AG04449 (cell line): Measurements from ENCODE around the gene VASH2.
"Not testable (repeated sequence)": the region's sequence is repeated elsewhere in the genome, so short reads cannot be mapped to it uniquely, and the experiment has no call there.

Experiments
- CTCF ChIA-PET: fragments of 350-600 bp; formaldehyde crosslinking; extraction: SDS; loops from one replicate; lab custom pipeline; 2021; ENCODE audit warnings: antibody characterized with exemption; lab: Yijun Ruan, JAX
- POLR2A ChIA-PET: fragments of 400-600, 350-600 bp; formaldehyde crosslinking; extraction: SDS; loops from one replicate; lab custom pipeline; 2020; ENCODE audit warnings: antibody characterized with exemption, inconsistent platforms; lab: Yijun Ruan, JAX
- DNase-seq: peaks from one replicate; pipeline ENCODE4 v3.0.0-alpha.2; 2010; ENCODE audit warnings: low read depth, low spot score
- H3K4me3 ChIP-seq: 2 replicates; pipeline ENCODE4 v1.5.1; 2011; ENCODE audit warnings: low read depth, mild to moderate bottlenecking, control low read depth, low read length
- CTCF ChIP-seq: IDR thresholded peaks from one replicate; pipeline ENCODE4 v1.5.1; 2011; ENCODE audit warnings: mild to moderate bottlenecking, moderate library complexity, low read length, control low read depth, inconsistent platforms; ENCODE audit not compliant: insufficient read depth; ENCODE audit errors: missing control alignments

VASH2 gene

GRCh38 chr1:212984522-212985291 lies 34.4 kb downstream of the VASH2 start:
- no peak for DNase-seq
- no peak for TF ChIP-seq CTCF
- no peak overlapping the region for H3K4me3 ChIP-seq
- CTCF ChIA-PET, result interaction anchor here (1.0 to 4.5 kb wide), 3 partner anchors 11 to 320 kb away, joined by 3 to 44 read pairs (median 4); no protein-coding TSS in a partner anchor
- POLR2A ChIA-PET, result no interaction called here

GRCh38 chr1:212986551-212986950 lies 36.2 kb downstream of the VASH2 start:
- CTCF ChIA-PET, result interaction anchor here (0.7 to 4.5 kb wide), 4 partner anchors 9 to 68 kb away, joined by 3 to 44 read pairs (median 6); no protein-coding TSS in a partner anchor

GRCh38 chr1:212987702-212988322 lies 37.5 kb downstream of the VASH2 start:
- no peak for TF ChIP-seq CTCF
- ChIA-PET POLR2A (interaction anchor here (0.9 kb wide), 1 partner anchor 379 kb away, joined by 3 read pairs; the partner anchor contains the start of gene ATF3), CTCF (interaction anchor here (1.1 to 4.5 kb wide), 3 partner anchors 8 to 20 kb away, joined by 3 to 44 read pairs (median 3); no protein-coding TSS in a partner anchor)
- DNase-seq, result no peak
- no peak overlapping the region for H3K4me3 ChIP-seq

More at GRCh38 chr1:212986551-212986950, 36.2 kb downstream of the VASH2 start:
- no peak for TF ChIP-seq CTCF
- no peak for DNase-seq
- POLR2A ChIA-PET, result no interaction called here
- no peak overlapping the region for H3K4me3 ChIP-seq

GRCh38 chr1:212990276-212990675 lies 39.9 kb downstream of the VASH2 start:
- CTCF ChIA-PET, result interaction anchor here (0.8 to 2.0 kb wide), 4 partner anchors 12 to 325 kb away, joined by 3 to 6 read pairs (median 4); no protein-coding TSS in a partner anchor
- POLR2A ChIA-PET, result interaction anchor here (0.5 kb wide), 1 partner anchor 260 kb away, joined by 3 read pairs; no protein-coding TSS in a partner anchor
- no peak for DNase-seq
- no peak for TF ChIP-seq CTCF
- no peak overlapping the region for H3K4me3 ChIP-seq

GRCh38 chr1:212993960-212994359 lies 43.6 kb downstream of the VASH2 start:
- DNase-seq, POLR2A ChIA-PET, H3K4me3 ChIP-seq: not testable (repeated sequence)
- CTCF ChIA-PET, result interaction anchor here (0.8 to 5.3 kb wide), 20 partner anchors 8 to 538 kb away, joined by 3 to 55 read pairs (median 13); partner anchors contain the start of genes NSL1 and TATDN3

- H3K4me3 ChIP-seq, result no peak overlapping the region
- POLR2A ChIA-PET, result no interaction called here
- no peak for TF ChIP-seq CTCF
- DNase-seq, result no peak
- CTCF ChIA-PET, result interaction anchor here (0.7 to 5.3 kb wide), 43 partner anchors 9 to 985 kb away, joined by 3 to 55 read pairs (median 5); partner anchors contain the start of genes NSL1, TATDN3 and VASH2
These were observed 44.6 kb downstream of the VASH2 start for GRCh38 chr1:212994926-212995325.
